MM.1S (cell line): ENCODE results near the gene KRT2.

Experiments used
- EZH2phosphoT487 ChIP-seq: fragments of 300-600 bp; sonication (generic); IDR thresholded peaks from 2 replicates; pipeline ENCODE4 v1.6.1; 2018; ENCODE audit warnings: antibody characterized with exemption, low read length
- TF ChIP-seq, protein P1 (sequence below): fragments of 300-600 bp; sonication (generic); IDR thresholded peaks from 2 replicates; pipeline ENCODE4 v1.5.1; 2016; ENCODE audit warnings: antibody characterized with exemption, low read length, mixed read lengths

DNA sequence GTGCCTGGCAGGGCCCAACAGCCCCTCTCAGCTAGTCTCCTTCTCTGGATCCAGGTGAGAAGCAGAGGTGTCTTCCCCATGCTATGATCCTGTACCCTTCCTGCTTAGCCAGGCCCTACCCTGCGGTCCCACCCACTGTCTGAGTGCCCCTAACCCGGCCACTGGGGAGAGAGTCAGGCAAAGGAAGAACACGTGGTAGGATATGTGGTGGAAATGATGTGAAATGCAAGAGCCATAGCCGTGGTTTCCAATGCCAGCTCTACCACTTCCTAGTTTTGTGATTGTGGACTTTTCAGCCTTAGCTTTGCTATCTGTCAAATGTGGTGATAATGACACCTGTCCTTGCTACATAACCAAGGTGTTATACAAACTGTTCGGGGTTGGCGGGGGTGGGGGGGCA is 15.8 kb downstream of the KRT2 start:
- TF ChIP-seq, protein P1, sequence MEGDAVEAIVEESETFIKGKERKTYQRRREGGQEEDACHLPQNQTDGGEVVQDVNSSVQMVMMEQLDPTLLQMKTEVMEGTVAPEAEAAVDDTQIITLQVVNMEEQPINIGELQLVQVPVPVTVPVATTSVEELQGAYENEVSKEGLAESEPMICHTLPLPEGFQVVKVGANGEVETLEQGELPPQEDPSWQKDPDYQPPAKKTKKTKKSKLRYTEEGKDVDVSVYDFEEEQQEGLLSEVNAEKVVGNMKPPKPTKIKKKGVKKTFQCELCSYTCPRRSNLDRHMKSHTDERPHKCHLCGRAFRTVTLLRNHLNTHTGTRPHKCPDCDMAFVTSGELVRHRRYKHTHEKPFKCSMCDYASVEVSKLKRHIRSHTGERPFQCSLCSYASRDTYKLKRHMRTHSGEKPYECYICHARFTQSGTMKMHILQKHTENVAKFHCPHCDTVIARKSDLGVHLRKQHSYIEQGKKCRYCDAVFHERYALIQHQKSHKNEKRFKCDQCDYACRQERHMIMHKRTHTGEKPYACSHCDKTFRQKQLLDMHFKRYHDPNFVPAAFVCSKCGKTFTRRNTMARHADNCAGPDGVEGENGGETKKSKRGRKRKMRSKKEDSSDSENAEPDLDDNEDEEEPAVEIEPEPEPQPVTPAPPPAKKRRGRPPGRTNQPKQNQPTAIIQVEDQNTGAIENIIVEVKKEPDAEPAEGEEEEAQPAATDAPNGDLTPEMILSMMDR: no peak
- TF ChIP-seq EZH2phosphoT487: no peak
